Fibroblast of mammary gland (primary cell): ENCODE data around the gene FBN1.
A peak's percentile ranks its signal among the peaks of the same experiment; 100 is the strongest.

ENCODE experiments used
- DNase-seq: peaks from one replicate; pipeline ENCODE4 v3.0.0-alpha.2; 2010; ENCODE audit warnings: low read depth
- H3K4me3 ChIP-seq: 2 replicates; pipeline ENCODE4 v1.5.1; 2011; ENCODE audit warnings: low read depth, mild to moderate bottlenecking, low read length, moderate library complexity; ENCODE audit not compliant: control insufficient read depth
- CTCF ChIP-seq: conservative IDR thresholded peaks from 2 replicates; pipeline ENCODE4 v1.5.1; 2011; ENCODE audit warnings: low read depth, low read length, inconsistent platforms; ENCODE audit not compliant: control insufficient read depth, insufficient read depth

Gene FBN1

GRCh38 chr15:48602358-48603122 lies 43.0 kb downstream of the FBN1 start:
- TF ChIP-seq CTCF = no peak
- peak; percentile 71 for DNase-seq
- no peak overlapping the region for H3K4me3 ChIP-seq

GRCh38 chr15:48601095-48601494 lies 44.4 kb downstream of the FBN1 start:
- DNase-seq = no peak
- TF ChIP-seq CTCF = no peak
- H3K4me3 ChIP-seq = no peak overlapping the region

- no peak for TF ChIP-seq CTCF
- H3K4me3 ChIP-seq = no peak overlapping the region
- no peak for DNase-seq
Observed at GRCh38 chr15:48596841-48597240, 48.7 kb downstream of the FBN1 start.

- H3K4me3 ChIP-seq = no peak overlapping the region
- no peak for TF ChIP-seq CTCF
- peak; percentile 56 for DNase-seq
Observed at GRCh38 chr15:48596415-48596814, 49.1 kb downstream of the FBN1 start.

GRCh38 chr15:48595981-48596380 lies 49.5 kb downstream of the FBN1 start:
- H3K4me3 ChIP-seq = no peak overlapping the region
- DNase-seq = no peak
- TF ChIP-seq CTCF = no peak

GRCh38 chr15:48592933-48593332 lies 52.6 kb downstream of the FBN1 start:
- DNase-seq = peak; percentile 42
- no peak for TF ChIP-seq CTCF
- no peak overlapping the region for H3K4me3 ChIP-seq
